GM12878 (cell line): Measurements from ENCODE around the gene DDX39B. TPM values are rescaled to one million over a fixed set of nuclear protein-coding genes. Genes with fewer than 3 reads are reported as not detected.

Experiments used
- ATAC-seq: fragments of 200-7000 bp; cut with Tn5 transposase; 3 replicates; pipeline ENCODE4 v1.9.1; 2020; ENCODE audit warnings: mild to moderate bottlenecking, moderate library complexity
- BruUV-seq: library from RNA; stranded (reverse); fragments of 400-500 nt; replicated peaks from 2 replicates; lab custom pipeline; 2021; lab: Mats Ljungman, UMichigan
- CTCF ChIA-PET: fragments of 300-600 bp; sonication (Branson Sonifier 250); formaldehyde crosslinking; extraction: SDS; loops from one replicate; lab custom pipeline; 2021; ENCODE audit warnings: inconsistent platforms; lab: Yijun Ruan, JAX
- POLR2A ChIA-PET: fragments of 350-600 bp; formaldehyde crosslinking; extraction: SDS; loops from one replicate; lab custom pipeline; 2021; ENCODE audit warnings: inconsistent platforms; lab: Charles Lee
- RAD21 ChIA-PET: fragments of 300-600 bp; sonication (Branson Sonifier 250); formaldehyde crosslinking; loops from one replicate; lab custom pipeline; 2023; ENCODE audit warnings: antibody characterized with exemption; ENCODE audit not compliant: unreplicated experiment; lab: Charles Lee
- SMC1A ChIA-PET: fragments of 300-600 bp; sonication (Branson Sonifier 250); formaldehyde crosslinking; loops from one replicate; lab custom pipeline; 2023; ENCODE audit not compliant: unreplicated experiment, uncharacterized antibody; lab: Charles Lee
- DNase-seq: peaks from one replicate; pipeline ENCODE4 v3.0.0-alpha.2; 2011; ENCODE audit warnings: low read depth, low spot score
- FAIRE-seq: peaks from 3 replicates; lab custom pipeline; 2011; peaks lifted over from hg19 to GRCh38; lab: Jason Lieb, UNC
- H2AFZ ChIP-seq: 2 replicates; pipeline ENCODE4 v1.6.0; 2011; ENCODE audit warnings: low read depth, low read length, control low read depth; ENCODE audit not compliant: control insufficient read depth
- H3K27ac ChIP-seq: 2 replicates; pipeline ENCODE4 v1.5.1; 2011; ENCODE audit warnings: control low read depth; ENCODE audit not compliant: control insufficient read depth, insufficient read depth
- H3K27me3 ChIP-seq, 2 experiments: replicated peaks in 1 of 2; 2 replicates each; pipeline versions ENCODE4 v1.6.0 to v1.6.1; 2011; ENCODE audit warnings: low read length in 1 of 2; ENCODE audit not compliant: control insufficient read depth in 2 of 2, insufficient read depth in 2 of 2
- H3K36me3 ChIP-seq, 2 experiments: 2 replicates each; pipeline ENCODE4 v1.5.1; 2011; ENCODE audit warnings: low read length in 1 of 2; ENCODE audit not compliant: control insufficient read depth in 2 of 2, insufficient read depth in 2 of 2
- H3K4me1 ChIP-seq: 2 replicates; pipeline ENCODE4 v1.6.1; 2011; ENCODE audit warnings: mild to moderate bottlenecking, low read length, moderate library complexity, mixed read lengths; ENCODE audit not compliant: control insufficient read depth, insufficient read depth
- H3K4me2 ChIP-seq: 2 replicates; pipeline ENCODE4 v1.6.0; 2011; ENCODE audit warnings: control low read depth; ENCODE audit not compliant: control insufficient read depth, insufficient read depth
- H3K4me3 ChIP-seq: fragments of 200-600 bp; sonication (generic); 2 replicates; pipeline ENCODE4 v1.5.1; 2016
- H3K79me2 ChIP-seq: 2 replicates; pipeline ENCODE4 v1.6.0; 2011; ENCODE audit warnings: low read length; ENCODE audit not compliant: control insufficient read depth, insufficient read depth
- H3K9ac ChIP-seq: 2 replicates; pipeline ENCODE4 v1.8.0; 2011; ENCODE audit warnings: low read length, control low read depth, mixed read lengths; ENCODE audit not compliant: control insufficient read depth, insufficient read depth
- H3K9me3 ChIP-seq: replicated peaks from 3 replicates; pipeline ENCODE4 v1.5.1; 2011; ENCODE audit warnings: mild to moderate bottlenecking, low read length; ENCODE audit not compliant: control insufficient read depth, insufficient read depth
- H4K20me1 ChIP-seq: 2 replicates; pipeline ENCODE4 v1.6.0; 2011; ENCODE audit not compliant: control insufficient read depth, insufficient read depth
- BACH1 ChIP-seq: fragments of 450-650 bp; IDR thresholded peaks from 2 replicates; pipeline ENCODE4 v1.6.1; 2017; ENCODE audit warnings: mild to moderate bottlenecking, borderline replicate concordance
- CREM ChIP-seq: IDR thresholded peaks from 2 replicates; pipeline ENCODE4 v1.6.1; 2014; ENCODE audit warnings: antibody characterized with exemption, low read depth
- EGR1 ChIP-seq, 2 experiments: IDR thresholded peaks; 1 replicate in 1 of 2; 2 replicates in 1 of 2; pipeline ENCODE4 v1.6.1; 2011 to 2012; ENCODE audit warnings: low read depth in 2 of 2, low read length in 2 of 2, borderline replicate concordance in 1 of 2, mild to moderate bottlenecking in 1 of 2, moderate library complexity in 1 of 2
- HCFC1 ChIP-seq: fragments of 150-350 bp; IDR thresholded peaks from 2 replicates; pipeline ENCODE4 v1.6.1; 2014; ENCODE audit warnings: low read length
- HDAC6 ChIP-seq: fragments of 200-600 bp; sonication (generic); IDR thresholded peaks from one replicate; pipeline ENCODE4 v1.8.0; 2017; ENCODE audit warnings: antibody characterized with exemption; ENCODE audit not compliant: unreplicated experiment
- HDGF ChIP-seq: fragments of 450-650 bp; IDR thresholded peaks from 2 replicates; pipeline ENCODE4 v1.6.1; 2016; ENCODE audit warnings: antibody characterized with exemption
- KLF5 ChIP-seq: fragments of 450-650 bp; IDR thresholded peaks from 2 replicates; pipeline ENCODE4 v1.6.1; 2014; ENCODE audit warnings: mild to moderate bottlenecking; ENCODE audit not compliant: partially characterized antibody
- MTA3 ChIP-seq: IDR thresholded peaks from 2 replicates; pipeline ENCODE4 v1.6.1; 2012; ENCODE audit warnings: low read length, inconsistent platforms, borderline replicate concordance
- MXI1 ChIP-seq: fragments of 150-350 bp; IDR thresholded peaks from 2 replicates; pipeline ENCODE4 v1.6.1; 2011; ENCODE audit warnings: low read depth, mild to moderate bottlenecking, inconsistent platforms, low read length, improper control_type of control experiment
- NBN ChIP-seq: fragments of 450-650 bp; IDR thresholded peaks from 2 replicates; pipeline ENCODE4 v1.6.1; 2016
- NR2C2 ChIP-seq: IDR thresholded peaks from 2 replicates; pipeline ENCODE4 v1.6.1; 2011; ENCODE audit warnings: borderline replicate concordance, low read depth; ENCODE audit not compliant: control insufficient read depth, insufficient read length
- PAX8 ChIP-seq: fragments of 450-650 bp; IDR thresholded peaks from 2 replicates; pipeline ENCODE4 v1.6.1; 2017; ENCODE audit warnings: mild to moderate bottlenecking, moderate library complexity
- RAD21 ChIP-seq: IDR thresholded peaks from 2 replicates; pipeline ENCODE4 v1.6.1; 2011; ENCODE audit warnings: mild to moderate bottlenecking, low read depth, low read length, moderate library complexity; ENCODE audit not compliant: insufficient read depth
- RAD51 ChIP-seq: fragments of 450-650 bp; IDR thresholded peaks from 2 replicates; pipeline ENCODE4 v1.6.1; 2016; ENCODE audit warnings: moderate library complexity, mild to moderate bottlenecking, inconsistent platforms
- RB1 ChIP-seq: fragments of 450-650 bp; formaldehyde crosslinking; IDR thresholded peaks from 2 replicates; pipeline ENCODE4 v1.6.1; 2017; ENCODE audit warnings: mild to moderate bottlenecking, borderline replicate concordance
- RBBP5 ChIP-seq: fragments of 200-600 bp; sonication (generic); conservative IDR thresholded peaks from 2 replicates; pipeline ENCODE4 v1.6.1; 2016
- SIN3A ChIP-seq: IDR thresholded peaks from 2 replicates; pipeline ENCODE4 v1.6.1; 2012; ENCODE audit warnings: low read depth, low read length, improper control_type of control experiment
- SMARCA5 ChIP-seq: fragments of 450-650 bp; IDR thresholded peaks from 2 replicates; pipeline ENCODE4 v1.6.1; 2017; ENCODE audit warnings: mild to moderate bottlenecking
- SRF ChIP-seq, 2 experiments: IDR thresholded peaks; 2 replicates each; pipeline ENCODE4 v1.6.1; 2011; ENCODE audit warnings: low read depth in 2 of 2, low read length in 2 of 2, mild to moderate bottlenecking in 1 of 2, moderate library complexity in 1 of 2
- SUPT20H ChIP-seq: IDR thresholded peaks from 2 replicates; pipeline ENCODE4 v1.6.1; 2011; ENCODE audit warnings: low read depth, mild to moderate bottlenecking, low read length, moderate library complexity, borderline replicate concordance; ENCODE audit not compliant: control insufficient read depth
- TAF1 ChIP-seq: IDR thresholded peaks from 2 replicates; pipeline ENCODE4 v1.6.1; 2011; ENCODE audit warnings: mild to moderate bottlenecking, low read depth, low read length, borderline replicate concordance
- ZBTB4 ChIP-seq: fragments of 450-650 bp; formaldehyde crosslinking; IDR thresholded peaks from 2 replicates; pipeline ENCODE4 v1.4.0; 2022; ENCODE audit warnings: mild to moderate bottlenecking, moderate library complexity
- WGBS: methylation state at CpG from one replicate; pipeline ENCODE4 v1.1.6; 2016; ENCODE audit warnings: low lambda C conversion rate; ENCODE audit not compliant: insufficient replicate concordance, insufficient coverage; ENCODE audit errors: missing lambda C conversion rate; 5-methylcytosine and 5-hydroxymethylcytosine counted together
- in situ Hi-C: fragments of 300-500 bp; cut with MboI; formaldehyde crosslinking; loops from 9 replicates; pipeline ENCODE4 v1.14.3; 2018; ENCODE audit warnings: mixed read lengths
- intact Hi-C: fragments of 100-400 bp; cut with micrococcal nuclease; formaldehyde crosslinking; loops from one replicate; pipeline ENCODE4 v1.14.2; 2022; ENCODE audit not compliant: unreplicated experiment
- polyA plus RNA-seq, 11 experiments: library from polyadenylated mRNA; depleted of rRNA in 4 of 11; unstranded in 6 of 11; stranded (reverse) in 5 of 11; fragments of >200 nt; fragmentation: Nextera tagmentation in 4 of 11; fragmentation: Illumina TruSeq in 1 of 11; extraction: Ambion mirVana in 4 of 11; extraction: Trizol in 1 of 11; gene quantifications; 1 replicate in 1 of 11; 2 replicates in 10 of 11; pipeline versions ENCODE4 v1.2.1 to v1.2.3, GENCODE V29; 2011 to 2016; ENCODE audit warnings: inconsistent platforms in 2 of 11, missing spikeins in 2 of 11, low read depth in 1 of 11
- total RNA-seq, 4 experiments: library from RNA; depleted of rRNA in 3 of 4; stranded (reverse); fragments of >200 nt in 3 of 4; fragmentation: Illumina TruSeq in 1 of 4; extraction: Trizol in 1 of 4; gene quantifications; 2 replicates each; pipeline versions ENCODE4 v1.2.1 to v1.2.3, GENCODE V29; 2013 to 2021

Gene DDX39B
- total and polyA plus RNA-seq, 10 of the 15 experiments (the other 5 are each of a cell fraction or from before 2014, with no cell fraction given) = 271 to 661 (median 330) TPM

DNA sequence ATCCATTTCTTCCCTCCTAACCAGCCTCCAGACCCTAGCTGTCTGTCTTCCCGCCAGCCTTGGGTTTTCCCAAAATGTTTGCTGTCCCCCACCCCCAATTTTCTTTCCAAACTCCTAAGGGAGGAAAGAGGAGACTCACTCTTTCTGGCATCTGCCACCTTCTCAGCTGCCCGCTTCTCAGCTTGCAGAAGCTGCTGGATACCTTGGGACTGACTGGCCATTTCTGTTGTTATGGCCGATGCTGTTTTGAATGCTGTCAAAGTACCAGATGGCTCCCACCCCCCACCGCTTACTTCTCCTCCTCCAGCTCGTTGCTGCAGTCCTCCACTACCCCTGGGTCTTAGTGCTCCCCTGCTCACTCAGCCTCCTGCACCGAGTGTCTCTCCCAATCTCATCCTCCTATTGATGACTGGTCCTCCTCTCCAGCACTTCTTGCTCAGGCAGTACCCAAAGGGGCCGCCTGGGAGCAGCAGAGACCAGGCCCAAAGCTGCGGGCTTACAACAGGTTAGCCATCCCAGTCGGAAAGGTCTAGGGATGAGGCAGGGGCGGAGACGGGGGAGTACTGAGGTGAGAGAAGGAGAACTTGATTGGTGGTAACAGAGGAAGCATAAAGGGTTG is 4.6 kb upstream of the DDX39B start, which contains the start of gene ATP6V1G2 (continued):
- TF ChIP-seq EGR1 (IDR thresholded peaks at IDR 0.05; ENCODE audit: borderline replicate concordance in 1 of 2, low read depth in 2 of 2, low read length in 2 of 2) = peak in 1 of 2 experiments; percentile 43; a peak in 1 of 3 replicates
- 0 out of 4 replicates have a peak, but pooled peaks of 1 of the 2 experiments have one; percentile 62 for TF ChIP-seq SRF (IDR thresholded peaks at IDR 0.05; ENCODE audit: low read depth in 2 of 2, low read length in 2 of 2)
- peak; percentile 100 for TF ChIP-seq RAD21
- TF ChIP-seq TAF1 = peak; percentile 50; the same call in 1 of the 2 replicates
- TF ChIP-seq KLF5 = no peak
- peak; percentile 57; the same call in 1 of the 2 replicates for TF ChIP-seq SIN3A
- TF ChIP-seq HCFC1 = peak; percentile 57
- TF ChIP-seq MTA3 = no peak
- peak; percentile 72; the same call in 1 of the 2 replicates for TF ChIP-seq NBN
- peak; percentile 58 for TF ChIP-seq CREM

DNA sequence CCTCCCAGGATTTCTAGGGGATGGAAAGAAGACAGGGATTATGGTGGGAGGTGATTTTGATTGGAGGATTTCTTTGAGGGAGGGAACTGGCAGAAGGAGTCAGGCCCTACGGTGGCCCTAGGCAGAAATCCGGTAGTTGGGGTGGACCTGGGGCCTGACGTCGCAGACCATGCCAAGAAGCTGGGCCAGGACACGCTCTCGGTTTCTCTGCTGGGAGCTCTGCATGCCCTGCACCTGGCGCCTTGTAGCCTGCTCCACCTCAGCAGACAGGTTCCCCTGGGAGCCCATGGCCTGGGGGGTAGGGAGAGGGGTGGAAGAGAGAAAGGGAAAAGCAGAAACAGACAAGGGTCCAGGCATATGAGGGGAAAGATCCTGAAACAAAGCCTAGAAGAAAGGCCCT is 3.5 kb upstream of the DDX39B start:
- H3K36me3 ChIP-seq = peaks cover 0 to 2% of the 10 kb centered on the region in 2 experiments; a peak in 2 of 4 replicates
- ChIA-PET RAD21 (interaction anchor here (4.5 to 16.9 kb wide), 4 partner anchors 14 to 51 kb away, joined by 32 to 668 read pairs (median 330); partner anchors contain the start of genes LST1, LTB, NCR3 and TNF), CTCF (interaction anchor here (0.8 to 34.8 kb wide), 4 partner anchors 43 to 407 kb away, joined by 3 to 2098 read pairs (median 3); partner anchors contain the start of genes LST1, LTB, NCR3 and TNF), SMC1A (interaction anchor here (1.4 to 34.7 kb wide), 2 partner anchors 39 to 70 kb away, joined by 5 to 1989 read pairs; partner anchors contain the start of genes AIF1, LST1, LTA and LTB), POLR2A (interaction anchor here (0.6 kb wide), 1 partner anchor 64 kb away, joined by 3 read pairs; no protein-coding TSS in a partner anchor)
- H3K4me1 ChIP-seq = peaks cover 16% of the 10 kb centered on the region; the same call in 1 of the 2 replicates
- H3K27me3 ChIP-seq = no peaks in the 10 kb centered on the region
- intact Hi-C loops = loop anchor here (10.0 kb wide), 1 partner anchor 360 kb away; the partner anchor contains the start of gene ZBTB12
- H3K4me3 ChIP-seq = no peak overlapping the region
- H4K20me1 ChIP-seq = peaks cover 3% of the 10 kb centered on the region; the same call in 1 of the 2 replicates
- ATAC-seq (no peak), DNase-seq (no peak), FAIRE-seq (no peak)
- H3K79me2 ChIP-seq = peaks cover 39% of the 10 kb centered on the region
- 32% methylated on average over 7 of the region's 7 CpGs for WGBS
- H3K9ac ChIP-seq = no peak overlapping the region
- in situ Hi-C loops = loop anchor here (5.0 to 10.0 kb wide), 2 partner anchors 52 to 290 kb away; no protein-coding TSS in a partner anchor
- no TSS peak for BruUV-seq
- H2AFZ ChIP-seq = no peak overlapping the region
- H3K9me3 ChIP-seq = no peaks in the 10 kb centered on the region
- H3K4me2 ChIP-seq = no peak overlapping the region
- no peak overlapping the region for H3K27ac ChIP-seq
- no peak for TF ChIP-seq ZBTB4 (CRISPR knock-in tag)
- TF ChIP-seq MTA3 = no peak
- TF ChIP-seq HDGF = no peak
- no peak for TF ChIP-seq MXI1
- no peak for TF ChIP-seq NR2C2
- no peak for TF ChIP-seq PAX8
- TF ChIP-seq SUPT20H = no peak
- no peak for TF ChIP-seq RAD51
- no peak for TF ChIP-seq RBBP5
- TF ChIP-seq HDAC6 = no peak
- no peak for TF ChIP-seq SMARCA5
- no peak for TF ChIP-seq RB1
- TF ChIP-seq BACH1 = no peak
